SK-N-MC (cell line): ENCODE measurements around the gene MT1X.
"Not testable (repeated sequence)": the region's sequence is repeated elsewhere in the genome, so short reads cannot be mapped to it uniquely, and the experiment has no call there.

ENCODE experiments used
- DNase-seq: peaks from one replicate; pipeline ENCODE4 v3.0.0-alpha.2; 2011; ENCODE audit warnings: low read depth, low spot score
- H3K27ac ChIP-seq: fragments of 200-600 bp; sonication (generic); 2 replicates; pipeline ENCODE4 v1.5.1; 2016; ENCODE audit warnings: mixed run types
- H3K36me3 ChIP-seq: fragments of 200-600 bp; sonication (generic); 2 replicates; pipeline ENCODE4 v1.6.1; 2017; ENCODE audit warnings: antibody characterized with exemption, low read length, mixed read lengths; ENCODE audit not compliant: insufficient read depth
- H3K4me3 ChIP-seq: fragments of 200-600 bp; sonication (generic); 2 replicates; pipeline ENCODE4 v1.5.1; 2016
- H3K9ac ChIP-seq: fragments of 200-600 bp; sonication (generic); 2 replicates; pipeline ENCODE4 v1.8.0; 2017; ENCODE audit warnings: mixed run types, mixed read lengths; ENCODE audit not compliant: insufficient read length
- H3K9me3 ChIP-seq: fragments of 200-600 bp; sonication (generic); 2 replicates; pipeline ENCODE4 v1.6.1; 2017; ENCODE audit warnings: low read depth, mild to moderate bottlenecking, antibody characterized with exemption, low read length, moderate library complexity, mixed read lengths
- EZH2 ChIP-seq: fragments of 200-600 bp; sonication (generic); IDR thresholded peaks from one replicate; pipeline ENCODE4 v1.6.1; 2017; ENCODE audit warnings: antibody characterized with exemption
- FOXP2 ChIP-seq: optimal IDR thresholded peaks from 2 replicates; pipeline ENCODE3; 2011; ENCODE audit warnings: mild to moderate bottlenecking, moderate library complexity; ENCODE audit not compliant: insufficient read depth; ENCODE audit errors: extremely low read length, control extremely low read depth
- POLR2AphosphoS5 ChIP-seq: IDR thresholded peaks from 2 replicates; pipeline ENCODE4 v1.6.1; 2012; ENCODE audit warnings: mild to moderate bottlenecking, low read depth, low read length, borderline replicate concordance

MT1X gene

DNA sequence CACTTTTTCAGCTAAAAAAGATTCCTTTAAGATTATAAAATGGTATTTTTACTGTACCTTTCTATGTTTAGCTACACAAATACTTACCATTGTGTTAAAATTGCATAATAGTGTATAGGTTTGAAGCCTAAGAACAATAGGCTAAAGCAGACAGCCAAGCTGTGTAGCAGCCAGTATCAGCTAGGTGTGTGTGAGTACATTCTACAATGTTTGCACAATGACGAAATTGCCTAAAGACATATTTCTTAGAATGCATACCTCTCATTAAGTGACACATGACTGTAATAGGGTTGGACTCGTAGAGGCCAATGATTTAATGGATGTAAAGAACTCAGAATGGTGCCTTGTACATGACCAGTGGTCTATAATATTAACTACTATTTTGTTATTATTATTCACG is 32.5 kb upstream of the MT1X start:
- no peak for DNase-seq
- Histone ChIP-seq H3K9me3 (no peaks in the 10 kb centered on the region), H3K9ac (no peak overlapping the region), H3K27ac (no peak overlapping the region), H3K4me3 (no peak overlapping the region), H3K36me3 (no peaks in the 10 kb centered on the region)
- TF ChIP-seq POLR2AphosphoS5 (no peak), EZH2 (no peak), FOXP2 (no peak)

DNA sequence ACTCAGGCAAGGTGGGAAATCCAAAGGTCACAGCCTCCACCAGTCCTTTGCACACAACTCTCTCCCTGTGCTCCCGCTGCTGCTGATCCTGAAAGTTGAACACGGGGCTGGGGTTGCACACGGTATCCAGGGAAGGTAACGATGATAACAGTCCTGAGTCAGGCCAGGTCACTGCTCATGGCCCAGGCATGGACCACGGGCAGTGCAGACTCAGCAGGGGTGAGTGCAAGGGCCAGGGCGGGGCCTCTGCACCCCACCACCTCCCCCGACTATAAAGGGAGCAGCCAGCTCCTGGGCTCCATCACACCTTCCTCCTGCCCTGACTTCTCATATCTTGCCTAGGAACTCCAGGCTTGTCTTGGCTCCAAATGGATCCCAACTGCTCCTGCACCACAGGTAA is 30.7 kb upstream of the MT1X start, which contains the start of gene MT1B:
MT1B (plus strand) TSS at position 301 of the 400 bp plus-strand sequence; CDS start at position 369, 68 bp downstream.
- TF ChIP-seq EZH2: no peak
- no peak for TF ChIP-seq FOXP2
- TF ChIP-seq POLR2AphosphoS5: no peak
- no peaks in the 10 kb centered on the region for H3K36me3 ChIP-seq
- H3K9ac ChIP-seq: no peak within 1 kb of the TSS
- H3K27ac ChIP-seq: no peak within 1 kb of the TSS
- no peak for DNase-seq
- no peak within 1 kb of the TSS for H3K4me3 ChIP-seq
- no peaks in the 10 kb centered on the region for H3K9me3 ChIP-seq

DNA sequence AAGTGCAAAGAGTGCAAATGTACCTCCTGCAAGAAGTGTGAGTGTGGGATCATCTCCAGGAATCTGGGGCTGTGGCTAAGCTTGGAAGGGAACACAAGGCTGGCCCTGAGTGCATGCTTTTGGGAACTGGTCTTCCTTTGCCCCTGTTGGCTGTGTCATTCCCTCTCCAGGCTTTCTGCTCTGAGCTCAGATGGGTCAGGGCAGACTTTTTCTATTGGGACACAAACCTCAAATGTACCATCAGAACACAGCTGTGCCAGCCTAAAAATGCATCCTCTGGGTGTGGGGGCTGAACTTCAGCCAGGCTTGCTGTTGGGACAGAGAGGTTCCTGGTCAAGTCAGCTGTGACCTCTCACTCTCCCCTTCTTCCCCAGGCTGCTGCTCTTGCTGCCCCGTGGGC is 29.7 kb upstream of the MT1X start:
- Histone ChIP-seq H3K36me3 (no peaks in the 10 kb centered on the region), H3K9ac (no peak overlapping the region), H3K27ac (no peak overlapping the region), H3K9me3 (no peaks in the 10 kb centered on the region), H3K4me3 (no peak overlapping the region)
- no peak for DNase-seq
- no peak for TF ChIP-seq EZH2
- TF ChIP-seq FOXP2: no peak
- TF ChIP-seq POLR2AphosphoS5: no peak

DNA sequence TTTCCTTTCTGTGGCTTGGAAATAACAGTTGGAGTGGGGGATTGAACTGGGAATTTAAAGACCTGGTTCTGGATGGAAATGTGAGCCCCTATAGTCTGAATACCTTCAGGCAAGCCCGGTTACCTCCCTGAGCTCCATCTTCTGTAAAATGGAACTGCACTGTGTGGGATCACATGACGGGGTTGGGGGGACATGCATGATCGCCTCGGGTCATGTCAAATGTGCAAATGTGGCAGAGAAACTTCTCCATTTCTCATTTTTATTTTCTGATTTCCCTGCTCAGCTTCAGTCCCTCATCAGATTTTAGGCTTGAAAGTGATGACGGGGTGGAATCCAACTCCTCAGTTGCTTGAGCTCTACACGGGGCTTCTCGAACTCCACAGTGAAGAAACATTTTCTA is 29.1 kb upstream of the MT1X start:
- DNase-seq: no peak
- no peaks in the 10 kb centered on the region for H3K36me3 ChIP-seq
- no peak for TF ChIP-seq EZH2
- TF ChIP-seq FOXP2: no peak
- no peak for TF ChIP-seq POLR2AphosphoS5
- H3K9me3 ChIP-seq: no peaks in the 10 kb centered on the region
- no peak overlapping the region for H3K4me3 ChIP-seq
- no peak overlapping the region for H3K9ac ChIP-seq
- no peak overlapping the region for H3K27ac ChIP-seq

DNA sequence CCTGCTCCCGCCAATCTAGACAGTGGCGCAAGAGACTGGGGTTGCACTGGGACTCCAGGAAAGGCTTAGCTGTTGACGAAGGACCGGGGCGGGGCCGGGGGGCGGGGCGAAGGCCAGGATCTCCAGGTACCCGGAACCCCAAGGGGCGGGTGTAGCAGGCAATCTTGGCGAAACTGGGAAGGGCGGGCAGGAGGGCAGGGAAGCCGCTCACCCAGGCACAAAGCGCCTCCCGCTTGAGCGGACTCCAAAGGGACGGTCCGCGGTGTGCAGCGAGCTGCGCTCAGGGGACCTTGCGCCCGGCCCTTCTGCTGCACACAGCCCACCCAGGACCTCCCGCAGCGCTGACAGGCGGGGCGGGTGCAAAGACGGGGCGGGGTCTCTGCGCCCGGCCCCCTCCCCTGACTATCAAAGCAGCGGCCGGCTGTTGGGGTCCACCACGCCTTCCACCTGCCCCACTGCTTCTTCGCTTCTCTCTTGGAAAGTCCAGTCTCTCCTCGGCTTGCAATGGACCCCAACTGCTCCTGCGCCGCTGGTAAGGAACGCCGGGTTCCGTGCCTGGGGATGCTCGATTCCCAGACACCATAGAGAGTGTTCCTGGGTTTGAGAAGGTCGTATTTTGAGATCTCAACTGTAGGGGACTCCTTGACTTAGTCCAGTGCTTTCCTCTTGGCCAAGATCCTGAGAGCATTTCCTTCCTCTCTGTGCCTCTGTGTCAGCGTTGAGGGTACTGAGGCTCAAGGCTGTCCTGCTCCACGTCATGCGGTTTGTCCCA is 24.5 kb upstream of the MT1X start, which contains the start of gene MT1F:
MT1F (plus strand) TSS at position 405 of the 772 bp plus-strand sequence; CDS start at position 505, 100 bp downstream.
- Histone ChIP-seq H3K4me3 (no peak within 1 kb of the TSS; the same call in 1 of the 2 replicates), H3K36me3 (no peaks in the 10 kb centered on the region), H3K9me3 (no peaks in the 10 kb centered on the region), H3K27ac (no peak within 1 kb of the TSS), H3K9ac (no peak within 1 kb of the TSS)
- TF ChIP-seq FOXP2 (no peak), EZH2 (no peak), POLR2AphosphoS5 (no peak)
- no peak for DNase-seq

DNA sequence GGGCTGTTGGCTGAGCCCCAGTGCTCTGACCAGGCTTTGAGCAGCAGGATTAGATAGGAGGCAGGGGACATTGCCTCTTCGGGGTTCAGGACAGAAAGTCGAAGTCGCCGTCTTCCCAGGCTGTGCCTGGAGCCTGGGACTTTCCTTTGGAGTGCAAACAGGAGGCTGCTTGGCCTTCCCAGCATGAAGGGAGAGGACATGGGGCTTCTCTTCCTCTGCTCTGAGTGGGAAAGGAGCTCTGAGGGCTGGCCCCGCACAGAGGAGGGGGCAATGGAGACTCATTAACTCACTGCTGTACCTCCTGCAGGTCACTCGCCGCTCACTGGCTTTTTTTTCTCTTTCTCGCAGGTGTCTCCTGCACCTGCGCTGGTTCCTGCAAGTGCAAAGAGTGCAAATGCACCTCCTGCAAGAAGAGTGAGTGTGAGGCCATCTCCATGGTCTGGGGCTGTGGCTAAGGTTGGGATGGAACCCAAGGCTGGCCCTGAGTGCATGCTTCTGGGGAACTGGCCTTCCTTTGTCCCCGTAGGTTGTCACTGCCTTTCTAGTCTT is 23.9 kb upstream of the MT1X start:
- DNase-seq: no peak
- Histone ChIP-seq H3K9ac (no peak overlapping the region), H3K36me3 (no peaks in the 10 kb centered on the region), H3K9me3 (no peaks in the 10 kb centered on the region), H3K27ac (no peak overlapping the region), H3K4me3 (no peak overlapping the region)
- no peak for TF ChIP-seq FOXP2
- no peak for TF ChIP-seq EZH2
- no peak for TF ChIP-seq POLR2AphosphoS5

DNA sequence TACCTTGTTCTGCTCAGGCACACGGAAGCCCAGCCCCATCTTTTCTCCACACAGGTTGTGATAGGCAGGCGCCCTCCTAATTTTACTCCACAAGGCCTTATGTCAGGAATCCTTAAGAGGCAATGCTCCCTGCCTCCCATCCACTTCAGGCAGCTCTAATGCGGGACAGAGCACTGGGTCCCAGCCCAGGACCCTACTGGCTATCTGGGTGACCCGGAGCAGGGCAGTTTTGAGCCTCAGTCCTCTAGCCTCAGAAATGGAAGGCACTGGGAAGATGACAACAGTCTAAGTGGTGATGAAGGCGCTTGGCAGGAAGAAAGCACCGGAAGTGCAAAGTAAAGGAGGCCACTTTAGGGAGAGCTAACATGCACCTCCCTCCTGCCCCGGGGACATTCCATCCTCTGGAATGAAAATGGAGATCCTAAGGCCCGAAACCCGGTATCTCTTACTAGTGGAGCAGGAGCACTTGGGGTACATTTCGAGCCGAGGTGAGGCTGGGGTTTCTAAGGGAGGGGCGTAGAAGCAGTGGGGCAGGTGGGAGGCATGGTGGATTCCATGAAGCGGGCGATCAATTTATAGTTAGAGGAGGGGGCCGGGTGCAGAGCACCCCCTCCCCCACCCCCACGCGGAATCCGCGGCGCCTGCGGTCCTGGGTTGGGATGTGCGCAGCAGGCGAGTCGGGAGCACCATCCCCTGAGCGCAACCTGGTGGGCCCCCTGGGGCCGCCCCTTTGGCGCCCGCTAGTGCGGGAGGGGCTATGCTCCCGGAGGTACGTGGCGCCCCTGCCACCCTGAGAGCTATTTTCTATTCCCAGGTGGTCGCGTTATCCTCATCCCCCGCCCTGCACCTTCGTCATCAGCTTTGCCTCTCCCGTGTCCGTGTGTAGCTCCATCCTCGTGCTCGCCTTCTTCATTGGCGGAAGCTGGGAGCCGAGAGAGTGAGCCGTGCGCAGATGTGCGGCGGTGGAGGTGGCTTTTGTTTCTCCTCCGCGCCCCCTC is 19.6 kb upstream of the MT1X start:
- DNase-seq: no peak
- no peak overlapping the region for H3K4me3 ChIP-seq
- no peak for TF ChIP-seq FOXP2
- TF ChIP-seq EZH2: no peak
- TF ChIP-seq POLR2AphosphoS5: no peak
- H3K27ac ChIP-seq: no peak overlapping the region
- H3K9me3 ChIP-seq: no peaks in the 10 kb centered on the region
- H3K9ac ChIP-seq: no peak overlapping the region
- H3K36me3 ChIP-seq: no peaks in the 10 kb centered on the region

DNA sequence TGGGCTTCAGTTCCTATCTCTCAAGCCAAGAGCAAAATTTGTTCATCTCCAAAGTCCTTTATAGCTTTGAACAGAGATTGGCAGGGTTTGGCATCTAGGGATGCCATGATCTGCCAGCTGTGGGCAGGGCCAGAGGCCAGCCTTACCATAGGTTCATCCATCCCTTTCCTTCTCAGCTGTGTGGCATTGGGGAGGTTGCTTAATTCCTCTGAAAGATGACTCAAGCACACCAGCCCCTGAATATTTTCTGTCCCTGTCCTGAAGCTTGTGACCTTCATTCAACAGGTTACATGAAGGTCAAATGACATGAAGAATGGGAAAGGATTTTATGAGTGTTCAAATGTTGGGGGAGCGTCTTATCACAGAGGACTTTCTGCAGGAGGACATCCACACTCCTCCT is 17.8 kb upstream of the MT1X start:
- TF ChIP-seq FOXP2: no peak
- TF ChIP-seq POLR2AphosphoS5: no peak
- no peak for TF ChIP-seq EZH2
- no peaks in the 10 kb centered on the region for H3K36me3 ChIP-seq
- no peak for DNase-seq
- H3K4me3 ChIP-seq: no peak overlapping the region
- H3K27ac ChIP-seq: no peak overlapping the region
- H3K9me3 ChIP-seq: no peaks in the 10 kb centered on the region
- no peak overlapping the region for H3K9ac ChIP-seq

DNA sequence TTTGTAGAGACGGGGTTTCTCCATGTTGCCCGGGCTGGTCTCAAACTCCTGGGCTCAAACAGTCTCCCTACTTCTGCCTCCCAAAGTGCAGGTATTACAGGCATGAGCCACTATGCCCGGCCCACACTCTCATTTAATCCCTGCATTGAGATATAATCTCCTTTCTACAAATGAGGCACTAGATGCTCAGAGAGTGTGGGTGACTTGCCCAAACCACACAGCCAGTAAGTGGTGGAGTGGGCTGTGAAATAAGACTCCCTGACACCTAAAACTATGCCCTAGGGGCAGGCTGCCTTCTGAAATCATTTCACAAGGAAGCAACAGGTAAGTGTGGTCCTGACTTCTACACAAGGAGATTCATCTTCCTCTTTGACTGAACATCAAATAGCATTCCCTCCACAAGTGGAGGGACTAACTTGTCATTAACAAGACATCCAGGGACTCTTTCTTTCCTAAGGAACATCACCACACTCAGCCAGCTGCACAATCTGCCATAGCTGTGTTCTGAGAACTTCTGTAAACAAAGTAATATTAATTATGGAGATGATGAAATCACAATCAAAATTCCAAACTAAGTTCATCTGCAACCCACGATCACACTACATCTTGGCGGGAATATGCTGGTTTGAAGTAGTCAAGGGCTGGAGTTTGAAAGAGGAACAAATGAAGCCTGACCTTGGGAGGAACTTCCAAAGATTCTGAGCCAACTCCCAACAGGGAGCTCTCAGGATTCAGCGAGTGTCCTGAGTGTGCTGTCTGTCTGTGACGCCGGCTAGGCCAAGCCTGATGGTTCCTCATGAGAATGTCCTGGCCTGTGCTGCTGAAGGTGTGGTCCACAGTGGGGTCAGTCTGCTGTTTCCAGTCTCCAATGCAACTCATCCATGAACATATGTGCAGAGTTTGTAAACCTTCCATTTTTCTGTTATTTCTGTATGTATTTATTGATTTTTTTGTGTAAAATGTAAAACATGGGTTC is 16.7 kb upstream of the MT1X start:
- not testable (repeated sequence) for DNase-seq

More for the DNA sequence above, 16.7 kb upstream of the MT1X start:
- H3K36me3 ChIP-seq, H3K9ac ChIP-seq, H3K4me3 ChIP-seq, H3K27ac ChIP-seq, H3K9me3 ChIP-seq: not testable (repeated sequence)
